DMS153 (cell line): ENCODE measurements around the gene RELCH.

Experiments
- DNase-seq: peaks from one replicate; lab custom pipeline; 2025; lab: John Stamatoyannopoulos, UW

Gene RELCH

GRCh38 chr18:62323483-62324180 lies 136.6 kb downstream of the RELCH start:
- no peak for DNase-seq

- DNase-seq: no peak
Observed at GRCh38 chr18:62324181-62324828, 137.2 kb downstream of the RELCH start.

- DNase-seq: no peak
Observed at GRCh38 chr18:62324917-62325805, 138.1 kb downstream of the RELCH start, which contains the start of gene TNFRSF11A. Gene TNFRSF11A (plus strand): TSS chr18:62325310. CDS start chr18:62325353, 43 bp downstream.

DNA sequence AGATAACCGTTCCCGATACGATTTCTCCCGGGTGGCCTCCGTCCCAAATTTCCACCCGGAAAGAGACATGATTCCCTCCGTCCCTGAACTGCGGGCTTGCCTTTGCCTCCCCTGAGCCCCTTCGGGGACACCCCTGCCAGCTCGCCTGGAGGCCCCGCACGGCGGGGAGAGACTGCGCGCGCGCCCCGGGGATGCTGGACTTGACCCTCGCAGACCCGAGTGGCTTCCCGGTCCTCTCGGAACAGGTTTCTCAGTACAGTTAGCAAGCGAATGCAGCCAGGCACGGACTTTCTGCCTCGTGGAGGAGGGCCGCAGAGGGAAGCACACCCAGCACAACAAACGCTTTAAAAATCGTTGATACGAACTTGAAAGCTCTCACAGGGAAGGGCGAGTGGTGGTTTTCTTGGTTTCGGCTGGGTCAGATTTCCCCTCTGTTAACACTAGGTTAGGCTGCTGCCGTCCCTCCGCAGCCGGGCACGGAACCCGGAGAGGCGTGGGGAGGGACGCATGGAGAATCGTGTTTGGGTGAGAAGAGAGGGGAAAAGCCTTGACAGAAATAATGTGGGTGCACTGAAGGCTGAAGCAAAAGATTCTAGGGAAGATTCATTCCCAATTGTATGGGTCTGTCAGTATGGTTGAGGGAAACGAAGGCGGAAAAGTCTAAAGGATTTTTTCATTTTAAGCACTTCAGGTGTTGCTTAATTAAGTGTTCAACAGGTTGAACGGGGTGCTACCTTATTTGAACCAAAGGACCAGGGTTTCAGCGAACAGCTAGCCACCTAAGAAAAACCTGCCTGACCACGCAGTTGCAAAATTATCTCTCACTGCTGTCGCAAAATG lies 139.0 kb downstream of the RELCH start:
- DNase-seq: no peak

- DNase-seq: no peak
Observed at GRCh38 chr18:62326646-62327348, 139.7 kb downstream of the RELCH start.

GRCh38 chr18:62327977-62328376 lies 140.9 kb downstream of the RELCH start:
- DNase-seq: peak; percentile 42

- DNase-seq: no peak
Observed at GRCh38 chr18:62328586-62329525, 141.8 kb downstream of the RELCH start.

- peak; percentile 8 for DNase-seq
Observed at GRCh38 chr18:62329691-62330454, 142.8 kb downstream of the RELCH start.

DNA sequence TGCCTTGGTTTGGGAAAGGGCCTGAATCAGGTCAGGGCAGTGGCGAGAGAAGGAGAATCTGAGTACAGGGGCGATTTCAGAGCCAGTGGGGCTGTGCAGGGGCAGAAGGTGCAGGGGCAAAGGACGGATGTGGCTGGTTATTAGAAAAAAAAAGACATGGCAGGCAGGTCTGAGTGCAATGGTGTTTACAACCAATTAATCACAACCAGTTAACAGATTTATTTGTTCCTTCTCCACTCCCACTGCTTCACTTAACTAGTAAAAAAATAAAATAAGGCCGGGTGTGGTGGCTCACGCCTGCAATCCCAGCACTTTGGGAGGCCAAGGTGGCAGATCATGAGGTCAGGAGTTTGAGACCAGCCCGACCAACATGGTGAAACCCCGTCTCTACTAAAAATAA lies 143.6 kb downstream of the RELCH start:
- DNase-seq: no peak

GRCh38 chr18:62331581-62332356 lies 144.7 kb downstream of the RELCH start:
- DNase-seq: no peak

- DNase-seq: no peak
Observed at GRCh38 chr18:62332431-62332830, 145.4 kb downstream of the RELCH start.

DNA sequence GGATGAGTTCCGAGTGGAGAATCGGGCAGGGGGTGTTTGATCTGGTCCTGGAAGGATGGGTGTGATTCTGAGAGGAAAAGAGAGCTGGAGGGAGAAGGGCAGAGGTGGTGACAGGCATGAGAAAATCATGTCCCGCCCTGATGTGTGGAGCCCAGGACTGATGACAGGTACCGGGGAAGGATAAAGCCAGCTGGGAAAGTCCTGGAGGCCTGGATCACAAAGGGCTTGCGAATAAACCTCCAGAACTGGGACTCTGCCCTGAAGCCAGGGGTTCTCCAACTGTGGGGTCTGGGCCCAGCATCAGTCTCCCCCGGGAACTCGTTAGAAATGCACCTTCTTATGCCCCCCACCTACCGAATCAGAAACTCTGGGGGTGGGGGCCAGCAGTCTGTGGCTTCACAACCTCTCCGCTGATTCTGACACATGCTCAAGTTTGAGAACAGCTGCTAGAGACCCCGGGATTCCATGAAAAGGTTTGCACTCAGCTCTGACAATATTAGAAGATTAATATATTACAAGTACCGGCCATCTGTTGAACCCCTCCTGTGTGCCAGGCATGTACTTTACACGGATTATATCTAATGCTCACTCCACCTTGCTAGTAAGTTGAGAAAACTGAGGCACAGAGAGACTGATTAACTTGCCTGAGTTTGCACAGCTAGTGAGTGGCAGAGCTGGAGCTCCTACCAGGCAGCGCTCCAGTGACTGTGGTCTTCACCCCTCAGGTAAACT lies 146.1 kb downstream of the RELCH start:
- DNase-seq: no peak

- DNase-seq: no peak
Observed at GRCh38 chr18:62334120-62334519, 147.1 kb downstream of the RELCH start.

- no peak for DNase-seq
Observed at GRCh38 chr18:62335494-62335893, 148.4 kb downstream of the RELCH start.

DNA sequence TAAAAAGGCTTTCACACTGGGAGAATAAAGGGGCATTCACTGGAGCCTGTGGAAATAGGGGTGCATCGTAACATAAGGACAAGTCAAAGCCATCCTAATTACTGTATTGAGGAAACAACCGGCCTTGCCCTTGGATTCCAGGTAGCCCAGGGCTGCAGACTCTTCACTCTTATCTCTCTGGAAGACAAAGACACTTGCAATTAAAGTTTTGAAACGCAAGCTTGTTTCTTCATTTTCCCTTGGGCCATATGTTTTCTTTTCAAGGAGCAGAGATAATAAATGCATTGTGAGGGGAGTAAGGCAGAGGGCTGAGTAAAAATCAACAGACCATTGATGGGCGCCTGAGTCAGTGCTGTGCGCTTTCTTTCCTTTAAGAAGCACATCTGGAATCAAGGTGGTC lies 149.6 kb downstream of the RELCH start:
- DNase-seq: no peak

DNA sequence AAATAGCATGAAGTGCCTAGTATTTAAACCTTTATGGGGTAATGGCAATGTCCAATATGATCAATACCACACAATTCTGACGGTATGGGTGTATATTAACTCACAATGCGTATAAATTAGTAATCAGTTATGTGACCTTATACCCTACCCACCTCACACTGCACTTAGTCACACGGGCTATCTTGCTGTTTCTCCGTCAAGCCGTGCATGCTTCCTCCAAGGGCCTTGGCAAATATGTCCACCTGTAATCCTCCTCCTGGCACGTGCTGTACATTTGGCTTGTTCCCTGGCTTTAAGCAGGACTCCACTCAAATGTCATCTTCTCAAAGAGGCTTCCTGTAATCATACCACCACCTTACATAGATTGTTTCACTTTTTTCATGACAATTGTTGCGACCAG lies 150.3 kb downstream of the RELCH start:
- no peak for DNase-seq

DNA sequence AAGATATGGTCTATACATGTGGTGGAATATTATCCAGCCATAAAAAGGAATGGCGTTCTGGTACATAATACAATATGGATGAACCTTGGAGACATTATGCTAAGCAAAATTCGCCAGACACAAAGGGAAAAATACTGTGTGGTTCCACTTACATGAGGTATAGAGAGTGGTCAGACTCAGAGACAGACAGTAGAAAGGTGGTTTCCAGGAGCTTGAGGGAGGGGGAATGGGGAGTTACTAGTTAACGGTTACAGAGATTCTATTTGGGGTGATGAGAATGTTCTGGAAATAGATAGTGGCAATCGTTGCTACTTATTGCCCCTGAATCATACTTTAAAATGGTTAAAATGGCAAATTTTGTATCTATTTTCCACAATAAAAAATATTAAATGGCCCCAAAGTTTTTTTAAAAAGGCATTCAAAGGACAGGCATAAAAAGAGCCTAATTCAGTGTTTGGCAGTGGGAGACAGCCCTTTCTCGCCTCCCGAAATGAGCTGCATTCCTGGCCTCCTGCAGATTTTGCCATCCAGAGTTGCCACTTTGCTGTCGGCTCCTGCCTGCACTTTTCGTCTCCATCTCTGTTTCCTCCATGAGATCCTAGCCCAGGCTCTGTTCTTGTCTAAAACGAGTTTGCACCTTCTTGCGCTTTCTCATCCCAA lies 151.5 kb downstream of the RELCH start:
- no peak for DNase-seq
